ENCODE data around the gene TMC5. TPM values are rescaled to one million over a fixed set of nuclear protein-coding genes. Genes with fewer than 3 reads are reported as not detected.
A peak's percentile ranks its signal among the peaks of the same experiment; 100 is the strongest.
"Not testable (repeated sequence)": the region's sequence is repeated elsewhere in the genome, so short reads cannot be mapped to it uniquely, and the experiment has no call there.

Gene TMC5
- total RNA-seq, 4 donors from 2014 or later: 3.0 TPM; not detected in 3

DNA sequence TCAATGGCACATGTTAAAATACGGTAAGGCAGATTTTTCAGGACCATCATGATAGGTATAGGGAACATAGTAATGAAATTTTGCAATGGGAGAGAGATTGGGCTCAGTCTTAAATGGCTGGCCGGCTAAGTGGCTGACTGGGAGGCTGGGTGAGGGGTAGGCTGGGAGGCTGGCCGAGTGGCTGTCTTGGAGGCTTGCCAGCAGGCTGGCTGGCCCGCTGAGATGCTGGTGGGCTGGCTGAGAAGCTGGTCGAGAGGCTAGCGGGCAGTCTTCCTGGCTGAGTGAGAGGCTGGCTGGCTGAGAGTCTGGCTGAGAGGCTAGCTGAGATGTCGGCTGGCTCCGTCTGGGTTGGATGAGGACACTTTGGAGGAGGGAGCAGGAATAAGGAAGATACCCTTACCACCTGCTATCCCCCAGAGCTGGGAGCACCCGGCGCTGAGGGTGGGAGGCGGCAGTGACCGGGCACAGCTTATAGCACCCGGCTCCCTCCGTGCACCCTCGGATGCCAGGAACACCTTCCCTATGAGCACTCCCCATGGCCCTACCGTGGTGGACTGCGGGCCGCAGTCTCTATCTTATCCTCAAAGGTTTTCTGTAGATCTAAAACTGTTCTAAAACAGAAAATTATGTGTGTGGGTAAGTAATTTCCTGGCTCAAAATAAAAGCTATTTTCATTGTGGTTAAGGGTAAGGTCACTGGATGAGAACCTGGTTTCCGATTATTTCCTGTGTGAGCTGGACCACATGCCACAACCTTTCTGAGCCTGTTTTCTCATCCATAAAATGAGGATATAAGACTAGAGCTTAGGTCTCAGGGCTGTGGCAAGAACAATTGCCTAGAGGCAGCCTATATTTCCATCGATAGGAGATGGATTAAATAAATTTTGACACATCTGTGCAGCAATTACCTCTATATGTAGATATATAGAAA is 34.5 kb upstream of the TMC5 start:
- TF ChIP-seq POLR2AphosphoS5 (IDR thresholded peaks at IDR 0.05): no peak
- no peak for TF ChIP-seq EP300 (IDR thresholded peaks at IDR 0.05)
- no peak for TF ChIP-seq POLR2A (IDR thresholded peaks at IDR 0.05)
- peaks cover 0 to 11% (median 4%) of the 10 kb centered on the region in 3 donors for H3K4me1 ChIP-seq
- H3K36me3 ChIP-seq: no peaks in the 10 kb centered on the region
- H3K4me3 ChIP-seq: no peak overlapping the region
- H3K27ac ChIP-seq: no peak overlapping the region
- ATAC-seq: no peak
- H3K27me3 ChIP-seq: peaks cover 20% of the 10 kb centered on the region
- H3K9me3 ChIP-seq: no peaks in the 10 kb centered on the region
- WGBS, 2 donors (ENCODE audit: low coverage in 1 of 2): 46 to 63% methylated on average over 10 of the region's 20 CpGs

DNA sequence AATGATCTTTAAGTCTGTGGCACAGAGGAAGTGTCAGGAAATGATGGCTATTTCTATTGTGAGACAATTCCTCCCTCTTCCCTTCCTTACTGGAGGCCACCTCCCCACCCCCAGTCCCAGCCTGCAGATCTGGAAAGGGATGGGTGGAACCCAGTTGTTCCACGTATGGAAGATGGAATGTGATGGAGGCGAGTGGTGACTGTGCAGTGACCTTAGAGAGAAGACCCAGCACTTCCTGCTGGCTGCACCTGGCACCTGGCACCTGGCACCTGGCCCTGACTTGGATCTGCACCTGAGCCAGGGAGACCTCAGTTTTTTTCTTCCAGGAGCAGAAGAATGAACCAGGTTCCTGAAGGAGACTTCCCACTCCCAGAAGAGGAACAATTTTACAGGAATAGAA is 33.0 kb upstream of the TMC5 start:
- Histone ChIP-seq H3K4me3 (no peak overlapping the region), H3K36me3 (no peaks in the 10 kb centered on the region), H3K4me1 (peaks cover 0 to 11% (median 4%) of the 10 kb centered on the region in 3 donors), H3K27ac (no peak overlapping the region), H3K27me3 (peaks cover 27% of the 10 kb centered on the region), H3K9me3 (no peaks in the 10 kb centered on the region)
- no peak for TF ChIP-seq POLR2A (IDR thresholded peaks at IDR 0.05)
- no peak for TF ChIP-seq EP300 (IDR thresholded peaks at IDR 0.05)
- TF ChIP-seq, protein P1, sequence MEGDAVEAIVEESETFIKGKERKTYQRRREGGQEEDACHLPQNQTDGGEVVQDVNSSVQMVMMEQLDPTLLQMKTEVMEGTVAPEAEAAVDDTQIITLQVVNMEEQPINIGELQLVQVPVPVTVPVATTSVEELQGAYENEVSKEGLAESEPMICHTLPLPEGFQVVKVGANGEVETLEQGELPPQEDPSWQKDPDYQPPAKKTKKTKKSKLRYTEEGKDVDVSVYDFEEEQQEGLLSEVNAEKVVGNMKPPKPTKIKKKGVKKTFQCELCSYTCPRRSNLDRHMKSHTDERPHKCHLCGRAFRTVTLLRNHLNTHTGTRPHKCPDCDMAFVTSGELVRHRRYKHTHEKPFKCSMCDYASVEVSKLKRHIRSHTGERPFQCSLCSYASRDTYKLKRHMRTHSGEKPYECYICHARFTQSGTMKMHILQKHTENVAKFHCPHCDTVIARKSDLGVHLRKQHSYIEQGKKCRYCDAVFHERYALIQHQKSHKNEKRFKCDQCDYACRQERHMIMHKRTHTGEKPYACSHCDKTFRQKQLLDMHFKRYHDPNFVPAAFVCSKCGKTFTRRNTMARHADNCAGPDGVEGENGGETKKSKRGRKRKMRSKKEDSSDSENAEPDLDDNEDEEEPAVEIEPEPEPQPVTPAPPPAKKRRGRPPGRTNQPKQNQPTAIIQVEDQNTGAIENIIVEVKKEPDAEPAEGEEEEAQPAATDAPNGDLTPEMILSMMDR (IDR thresholded peaks at IDR 0.05): no peak
- TF ChIP-seq POLR2AphosphoS5 (IDR thresholded peaks at IDR 0.05): no peak
- 13% methylated on average over 2 of the region's 2 CpGs; no CpG with 5 or more reads in 1 of the 2 donors for WGBS, 2 donors (ENCODE audit: low coverage in 1 of 2)
- no peak for ATAC-seq

DNA sequence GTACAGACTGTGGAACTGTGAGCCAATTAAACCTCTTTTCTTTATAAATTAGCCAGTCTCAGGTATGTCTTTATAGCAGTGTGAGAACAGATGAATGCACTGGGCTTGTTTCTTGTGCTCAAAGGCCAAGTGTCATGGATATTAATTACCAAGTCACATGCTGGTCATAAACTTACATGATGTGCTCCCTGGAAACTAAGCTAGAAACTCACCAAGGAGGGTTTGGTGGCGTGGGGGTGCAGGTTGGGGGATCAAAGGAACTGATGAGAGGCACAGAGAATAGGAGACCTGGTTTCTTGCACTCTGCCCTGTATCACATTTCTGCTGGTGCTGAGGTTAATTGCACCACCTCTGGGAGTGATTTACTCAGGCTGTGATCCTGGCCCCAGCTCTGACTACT is 31.2 kb upstream of the TMC5 start:
- Histone ChIP-seq H3K27ac (no peak overlapping the region), H3K9me3 (peaks cover 0 to 4% (median 0%) of the 10 kb centered on the region in 3 donors), H3K27me3 (peaks cover 46% of the 10 kb centered on the region), H3K4me1 (no peaks in the 10 kb centered on the region), H3K36me3 (no peaks in the 10 kb centered on the region), H3K4me3 (no peak overlapping the region)
- WGBS, 2 donors (ENCODE audit: low coverage in 1 of 2): no CpG with 5 or more reads among the region's 1 CpG
- no peak for ATAC-seq
- TF ChIP-seq POLR2AphosphoS5 (IDR thresholded peaks at IDR 0.05) (no peak), EP300 (IDR thresholded peaks at IDR 0.05) (no peak), POLR2A (IDR thresholded peaks at IDR 0.05) (no peak)
- TF ChIP-seq, protein P1 (IDR thresholded peaks at IDR 0.05): no peak

DNA sequence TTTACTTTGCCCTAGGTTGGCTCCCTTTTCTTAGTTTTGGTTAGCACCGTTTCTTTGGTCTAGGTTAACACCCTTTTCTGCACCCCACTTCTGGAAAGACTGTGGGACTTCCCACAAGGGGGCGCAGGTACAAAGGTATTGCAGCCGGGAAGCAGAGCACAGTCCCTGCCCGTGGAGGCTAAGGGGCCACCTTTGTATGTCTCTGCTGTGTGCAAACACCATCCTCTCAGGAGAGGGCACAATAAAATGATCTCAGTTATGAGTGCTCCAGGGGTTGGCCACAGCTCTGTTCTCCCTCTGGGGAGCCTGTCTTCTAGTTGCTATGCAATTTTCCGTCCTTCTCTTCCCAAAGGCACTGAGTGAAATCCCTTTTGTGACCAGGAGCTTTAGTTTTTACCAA is 28.4 kb upstream of the TMC5 start:
- 25 to 60% methylated on average over 1 to 2 of the region's 5 CpGs for WGBS, 2 donors (ENCODE audit: low coverage in 1 of 2)
- no peak for ATAC-seq
- Histone ChIP-seq H3K4me1 (no peaks in the 10 kb centered on the region), H3K9me3 (peaks cover 0 to 5% (median 0%) of the 10 kb centered on the region in 3 donors), H3K4me3 (no peak overlapping the region), H3K27me3 (peaks cover 63% of the 10 kb centered on the region), H3K27ac (no peak overlapping the region), H3K36me3 (no peaks in the 10 kb centered on the region)
- TF ChIP-seq, protein P1 (IDR thresholded peaks at IDR 0.05): peak in 2 of 4 experiments; percentile 21 to 42
- no peak for TF ChIP-seq EP300 (IDR thresholded peaks at IDR 0.05)

DNA sequence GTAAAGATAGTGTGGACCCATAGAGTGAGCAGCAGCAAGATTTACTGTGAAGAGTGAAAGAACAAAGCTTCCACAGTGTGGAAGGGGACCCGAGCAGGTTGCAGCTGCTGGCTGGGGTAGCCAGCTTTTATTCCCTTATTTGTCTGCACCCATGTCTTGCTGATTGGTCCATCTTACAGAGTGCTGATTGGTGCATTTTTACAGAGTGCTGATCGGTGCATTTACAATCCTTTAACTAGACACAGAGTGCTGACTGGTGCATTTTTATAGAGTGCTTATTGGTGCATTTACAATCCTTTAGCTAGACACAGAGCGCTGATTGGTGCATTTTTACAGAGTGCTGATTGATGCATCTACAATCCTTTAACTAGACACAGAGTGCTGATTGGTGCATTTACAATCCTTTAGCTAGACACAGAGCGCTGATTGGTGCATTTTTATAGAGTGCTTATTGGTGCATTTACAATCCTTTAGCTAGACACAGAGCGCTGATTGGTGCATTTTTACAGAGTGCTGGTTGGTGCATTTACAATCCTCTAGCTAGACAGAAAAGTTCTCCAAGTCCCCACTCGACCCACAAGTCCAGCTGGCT is 26.4 kb upstream of the TMC5 start:
- H3K27me3 ChIP-seq: peaks cover 58% of the 10 kb centered on the region
- ATAC-seq, H3K9me3 ChIP-seq, H3K4me1 ChIP-seq, H3K36me3 ChIP-seq, H3K4me3 ChIP-seq, H3K27ac ChIP-seq: not testable (repeated sequence)
- WGBS, 2 donors (ENCODE audit: low coverage in 1 of 2): 60 to 88% methylated on average over 1 to 5 of the region's 6 CpGs

Measured in gastroesophageal sphincter (tissue), 4 donors.